ENCODE data around the gene EVI5. TPM values are rescaled to one million over a fixed set of nuclear protein-coding genes. Genes with fewer than 3 reads are reported as not detected.
"Not testable (repeated sequence)": the region's sequence is repeated elsewhere in the genome, so short reads cannot be mapped to it uniquely, and the experiment has no call there.

Gene EVI5
- total RNA-seq, 1 donor from 2014 or later, result 13.7 TPM

DNA sequence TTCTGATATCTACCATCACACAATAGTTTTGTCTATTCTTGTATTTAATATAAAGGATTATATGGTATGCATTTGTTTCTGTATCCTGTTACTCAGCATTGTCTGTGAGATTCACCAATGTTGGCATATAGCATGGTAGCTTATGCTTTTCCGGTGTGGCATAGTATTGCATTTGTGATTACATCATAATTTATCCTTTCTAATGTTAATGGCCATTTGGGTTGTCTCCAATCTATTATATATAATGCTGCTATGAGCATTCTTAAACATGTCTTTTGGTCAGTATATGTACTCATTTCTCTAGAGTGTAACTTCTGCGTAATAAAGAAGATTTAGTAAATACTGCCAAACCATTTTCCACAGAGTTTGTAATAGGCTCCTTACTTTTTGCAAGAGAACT, 257.2 kb downstream of the EVI5 start:
- Histone ChIP-seq H3K4me3 (no peak overlapping the region), H3K9ac (no peak overlapping the region), H3K36me3 (no peaks in the 10 kb centered on the region), H2AFZ (replicated peaks) (no peak overlapping the region), H3K4me1 (no peaks in the 10 kb centered on the region), H3K4me2 (no peak overlapping the region), H3K27me3 (no peaks in the 10 kb centered on the region), H3K79me2 (ENCODE audit: low read depth) (no peaks in the 10 kb centered on the region), H4K20me1 (ENCODE audit: low read depth) (no peaks in the 10 kb centered on the region), H3F3A (ENCODE audit: low read depth) (no peaks in the 10 kb centered on the region), H3K9me3 (ENCODE audit: low read depth) (no peaks in the 10 kb centered on the region), H3K27ac (no peak overlapping the region)
- TF ChIP-seq EZH2phosphoT487 (IDR thresholded peaks at IDR 0.05), result no peak
- TF ChIP-seq, protein P1, sequence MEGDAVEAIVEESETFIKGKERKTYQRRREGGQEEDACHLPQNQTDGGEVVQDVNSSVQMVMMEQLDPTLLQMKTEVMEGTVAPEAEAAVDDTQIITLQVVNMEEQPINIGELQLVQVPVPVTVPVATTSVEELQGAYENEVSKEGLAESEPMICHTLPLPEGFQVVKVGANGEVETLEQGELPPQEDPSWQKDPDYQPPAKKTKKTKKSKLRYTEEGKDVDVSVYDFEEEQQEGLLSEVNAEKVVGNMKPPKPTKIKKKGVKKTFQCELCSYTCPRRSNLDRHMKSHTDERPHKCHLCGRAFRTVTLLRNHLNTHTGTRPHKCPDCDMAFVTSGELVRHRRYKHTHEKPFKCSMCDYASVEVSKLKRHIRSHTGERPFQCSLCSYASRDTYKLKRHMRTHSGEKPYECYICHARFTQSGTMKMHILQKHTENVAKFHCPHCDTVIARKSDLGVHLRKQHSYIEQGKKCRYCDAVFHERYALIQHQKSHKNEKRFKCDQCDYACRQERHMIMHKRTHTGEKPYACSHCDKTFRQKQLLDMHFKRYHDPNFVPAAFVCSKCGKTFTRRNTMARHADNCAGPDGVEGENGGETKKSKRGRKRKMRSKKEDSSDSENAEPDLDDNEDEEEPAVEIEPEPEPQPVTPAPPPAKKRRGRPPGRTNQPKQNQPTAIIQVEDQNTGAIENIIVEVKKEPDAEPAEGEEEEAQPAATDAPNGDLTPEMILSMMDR (IDR thresholded peaks at IDR 0.05), result no peak
- TF ChIP-seq EZH2 (IDR thresholded peaks at IDR 0.05), result no peak
- H3K36me3 Mint-ChIP-seq, result peaks cover 2% of the 10 kb centered on the region
- no peaks in the 10 kb centered on the region for H3K27me3 Mint-ChIP-seq (ENCODE audit: insufficient read depth, low read depth)
- no peak overlapping the region for H3K4me3 Mint-ChIP-seq
- no peak for DNase-seq (ENCODE audit: low spot score)
- H3K4me1 Mint-ChIP-seq, result no peaks in the 10 kb centered on the region
- no peak overlapping the region for H3K27ac Mint-ChIP-seq
- H3K9me3 Mint-ChIP-seq, result no peaks in the 10 kb centered on the region

DNA sequence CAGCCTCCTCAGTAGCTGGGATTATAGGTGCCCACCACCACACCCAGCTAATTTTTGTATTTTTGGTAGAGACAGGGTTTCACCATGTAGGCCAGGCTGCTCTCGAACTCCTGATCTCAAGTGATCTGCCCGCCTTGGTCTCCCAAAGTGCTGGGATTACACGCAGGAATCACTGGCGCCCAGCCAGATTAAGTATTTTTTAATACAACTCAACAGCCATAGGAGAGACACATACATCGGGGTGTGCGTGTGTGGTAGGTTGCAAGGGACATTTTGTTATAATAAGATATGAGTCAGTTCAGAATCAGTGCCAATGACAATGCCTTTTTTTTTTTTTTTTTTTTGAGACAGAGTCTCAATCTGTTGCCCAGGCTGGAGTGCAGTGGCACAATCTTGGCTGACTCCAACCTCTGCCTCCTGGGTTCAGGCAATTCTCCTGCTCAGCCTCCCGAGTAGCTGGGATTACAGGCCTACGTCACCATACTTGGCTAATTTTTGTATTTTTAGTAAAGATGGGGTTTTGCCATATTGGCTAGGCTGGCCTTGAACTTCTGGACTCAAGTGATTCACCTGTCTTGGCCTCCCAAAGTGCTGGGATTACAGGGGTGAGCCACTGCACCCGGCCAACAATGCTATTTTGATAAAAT, 259.8 kb downstream of the EVI5 start:
- H3K4me2 ChIP-seq; H3K27me3 ChIP-seq; H3K4me3 Mint-ChIP-seq; H3F3A ChIP-seq (ENCODE audit: low read depth); H3K79me2 ChIP-seq (ENCODE audit: low read depth); H3K4me1 Mint-ChIP-seq; H3K4me3 ChIP-seq; H3K36me3 ChIP-seq; H3K36me3 Mint-ChIP-seq; H3K4me1 ChIP-seq; H3K9me3 ChIP-seq (ENCODE audit: low read depth); H3K27me3 Mint-ChIP-seq (ENCODE audit: insufficient read depth, low read depth); H4K20me1 ChIP-seq (ENCODE audit: low read depth); H3K9ac ChIP-seq; H3K27ac ChIP-seq; H3K9me3 Mint-ChIP-seq; DNase-seq (ENCODE audit: low spot score); H2AFZ ChIP-seq (replicated peaks); H3K27ac Mint-ChIP-seq: not testable (repeated sequence)

DNA sequence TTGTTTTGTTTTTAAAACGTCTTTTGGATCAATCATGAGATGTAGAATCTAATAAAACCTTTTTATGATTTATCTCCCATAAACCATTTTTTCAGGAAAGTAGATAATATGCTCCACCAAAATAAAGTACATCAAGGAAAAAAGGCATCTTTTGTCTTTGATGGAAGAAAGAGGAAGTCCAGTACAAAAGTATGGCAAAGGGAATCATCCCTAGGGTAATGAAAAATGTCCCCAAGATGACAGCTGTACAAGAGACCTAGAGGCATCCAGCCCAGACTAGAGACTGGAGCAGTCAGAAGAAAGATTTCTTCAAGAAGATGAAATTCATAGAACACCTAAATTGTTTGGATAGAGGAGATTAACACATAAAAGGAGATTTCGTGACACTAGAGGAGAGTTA, 265.9 kb downstream of the EVI5 start:
- no peaks in the 10 kb centered on the region for H3K27me3 Mint-ChIP-seq (ENCODE audit: insufficient read depth, low read depth)
- no peak for TF ChIP-seq EZH2phosphoT487 (IDR thresholded peaks at IDR 0.05)
- TF ChIP-seq, protein P1 (IDR thresholded peaks at IDR 0.05), result no peak
- TF ChIP-seq EZH2 (IDR thresholded peaks at IDR 0.05), result no peak
- H3F3A ChIP-seq (ENCODE audit: low read depth), result no peaks in the 10 kb centered on the region

DNA sequence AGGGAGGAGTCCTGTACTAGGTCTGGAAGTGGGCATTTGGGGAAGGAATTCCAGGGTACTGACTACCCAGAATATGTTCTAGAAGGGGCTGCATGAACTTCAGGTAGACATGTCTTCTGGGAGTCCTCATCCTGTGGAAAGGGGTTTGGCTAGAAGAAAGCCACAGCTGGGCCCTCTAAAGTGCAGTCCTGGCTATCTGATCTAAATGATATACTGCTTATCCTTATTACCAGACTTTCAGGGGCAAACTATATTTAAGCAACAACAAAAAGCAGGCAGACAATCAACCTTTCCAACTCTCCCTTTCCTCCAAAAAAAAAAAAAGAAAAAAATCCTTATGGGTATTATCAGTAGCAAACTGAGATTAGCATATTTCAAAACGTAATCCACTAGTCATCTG, 268.3 kb downstream of the EVI5 start:
- H2AFZ ChIP-seq (replicated peaks), result no peak overlapping the region
- Mint-ChIP-seq H3K27ac (no peak overlapping the region), H3K9me3 (no peaks in the 10 kb centered on the region), H3K4me1 (no peaks in the 10 kb centered on the region), H3K4me3 (no peak overlapping the region), H3K27me3 (ENCODE audit: insufficient read depth, low read depth) (peaks cover 2% of the 10 kb centered on the region), H3K36me3 (peaks cover 6% of the 10 kb centered on the region)
- no peak for DNase-seq (ENCODE audit: low spot score)
- H3K79me2 ChIP-seq (ENCODE audit: low read depth), result no peaks in the 10 kb centered on the region
- no peak overlapping the region for H3K9ac ChIP-seq
- H3K9me3 ChIP-seq (ENCODE audit: low read depth), result no peaks in the 10 kb centered on the region
- H3K27me3 ChIP-seq, result no peaks in the 10 kb centered on the region
- H3K4me1 ChIP-seq, result no peaks in the 10 kb centered on the region
- no peak overlapping the region for H3K4me3 ChIP-seq
- H3K36me3 ChIP-seq, result no peaks in the 10 kb centered on the region
- no peak overlapping the region for H3K27ac ChIP-seq
- H3F3A ChIP-seq (ENCODE audit: low read depth), result no peaks in the 10 kb centered on the region
- no peak for TF ChIP-seq EZH2phosphoT487 (IDR thresholded peaks at IDR 0.05)
- TF ChIP-seq, protein P1 (IDR thresholded peaks at IDR 0.05), result no peak
- TF ChIP-seq EZH2 (IDR thresholded peaks at IDR 0.05), result no peak
- no peaks in the 10 kb centered on the region for H4K20me1 ChIP-seq (ENCODE audit: low read depth)
- no peak overlapping the region for H3K4me2 ChIP-seq

More for the DNA sequence above, 265.9 kb downstream of the EVI5 start:
- Histone ChIP-seq H4K20me1 (ENCODE audit: low read depth) (no peaks in the 10 kb centered on the region), H3K9ac (no peak overlapping the region), H3K4me2 (no peak overlapping the region), H2AFZ (replicated peaks) (no peak overlapping the region), H3K27me3 (no peaks in the 10 kb centered on the region), H3K4me3 (no peak overlapping the region), H3K9me3 (ENCODE audit: low read depth) (no peaks in the 10 kb centered on the region), H3K27ac (no peak overlapping the region), H3K36me3 (no peaks in the 10 kb centered on the region), H3K79me2 (ENCODE audit: low read depth) (no peaks in the 10 kb centered on the region), H3K4me1 (no peaks in the 10 kb centered on the region)
- no peak for DNase-seq (ENCODE audit: low spot score)
- Mint-ChIP-seq H3K36me3 (peaks cover 2% of the 10 kb centered on the region), H3K4me3 (no peak overlapping the region), H3K4me1 (no peaks in the 10 kb centered on the region), H3K9me3 (no peaks in the 10 kb centered on the region), H3K27ac (no peak overlapping the region)

Data from neural progenitor cell (in vitro differentiated cells).